ENCODE data around the gene AP1S3.

AP1S3 gene

GRCh38 chr2:223815186-223815883, 22.0 kb downstream of the AP1S3 start (continued):
- TF ChIP-seq ZNF394 (tag by site-specific recombination; IDR thresholded peaks at IDR 0.05; ENCODE audit: borderline replicate concordance) (peak; percentile 56; the same call in 1 of the 2 replicates), ZNF37A (tag by site-specific recombination; IDR thresholded peaks at IDR 0.05) (no peak), ZBTB7A (tag by site-specific recombination; IDR thresholded peaks at IDR 0.05; ENCODE audit: low read depth) (no peak), ZNF548 (tag by site-specific recombination; IDR thresholded peaks at IDR 0.05) (no peak), GFI1B (tag by site-specific recombination; IDR thresholded peaks at IDR 0.05) (peak; percentile 92), ZNF639 (tag by site-specific recombination; IDR thresholded peaks at IDR 0.05) (peak; percentile 92), TRIM28 (IDR thresholded peaks at IDR 0.05; ENCODE audit: borderline replicate concordance, low read length) (peak; percentile 91; the same call in 1 of the 2 replicates), PRDM1 (tag by site-specific recombination; IDR thresholded peaks at IDR 0.05) (peak; percentile 68; the same call in 1 of the 2 replicates), ZBTB21 (tag by site-specific recombination; IDR thresholded peaks at IDR 0.05) (peak; percentile 69), KLF7 (tag by site-specific recombination; IDR thresholded peaks at IDR 0.05; ENCODE audit: borderline replicate concordance) (peak; percentile 39; the same call in 1 of the 2 replicates), ZEB2 (tag by site-specific recombination; IDR thresholded peaks at IDR 0.05) (peak; percentile 97), HOXD13 (CRISPR knock-in tag; IDR thresholded peaks at IDR 0.05; ENCODE audit: borderline replicate concordance) (peak; percentile 98), SCRT1 (tag by site-specific recombination; IDR thresholded peaks at IDR 0.05; ENCODE audit: borderline replicate concordance) (0 out of 2 replicates have a peak, but pooled peaks have one; percentile 23), KLF9 (tag by site-specific recombination; IDR thresholded peaks at IDR 0.05; ENCODE audit: low read depth) (no peak), ZNF48 (tag by site-specific recombination; IDR thresholded peaks at IDR 0.05) (no peak), ZBTB8A (tag by site-specific recombination; IDR thresholded peaks at IDR 0.05) (peak; percentile 52), PRDM6 (tag by site-specific recombination; IDR thresholded peaks at IDR 0.05) (peak; percentile 99), FEZF1 (tag by site-specific recombination; IDR thresholded peaks at IDR 0.05) (peak; percentile 92), ZNF561 (tag by site-specific recombination; IDR thresholded peaks at IDR 0.05; ENCODE audit: borderline replicate concordance) (peak; percentile 93), ZNF629 (tag by site-specific recombination; IDR thresholded peaks at IDR 0.05) (peak; percentile 94), ZNF223 (tag by site-specific recombination; IDR thresholded peaks at IDR 0.05) (no peak), ZNF174 (tag by site-specific recombination; IDR thresholded peaks at IDR 0.05) (no peak)
- TF ChIP-seq, protein P1, sequence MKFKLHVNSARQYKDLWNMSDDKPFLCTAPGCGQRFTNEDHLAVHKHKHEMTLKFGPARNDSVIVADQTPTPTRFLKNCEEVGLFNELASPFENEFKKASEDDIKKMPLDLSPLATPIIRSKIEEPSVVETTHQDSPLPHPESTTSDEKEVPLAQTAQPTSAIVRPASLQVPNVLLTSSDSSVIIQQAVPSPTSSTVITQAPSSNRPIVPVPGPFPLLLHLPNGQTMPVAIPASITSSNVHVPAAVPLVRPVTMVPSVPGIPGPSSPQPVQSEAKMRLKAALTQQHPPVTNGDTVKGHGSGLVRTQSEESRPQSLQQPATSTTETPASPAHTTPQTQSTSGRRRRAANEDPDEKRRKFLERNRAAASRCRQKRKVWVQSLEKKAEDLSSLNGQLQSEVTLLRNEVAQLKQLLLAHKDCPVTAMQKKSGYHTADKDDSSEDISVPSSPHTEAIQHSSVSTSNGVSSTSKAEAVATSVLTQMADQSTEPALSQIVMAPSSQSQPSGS (tag by site-specific recombination; IDR thresholded peaks at IDR 0.05; ENCODE audit: low read depth) = peak; percentile 79
- TF ChIP-seq, protein P2, sequence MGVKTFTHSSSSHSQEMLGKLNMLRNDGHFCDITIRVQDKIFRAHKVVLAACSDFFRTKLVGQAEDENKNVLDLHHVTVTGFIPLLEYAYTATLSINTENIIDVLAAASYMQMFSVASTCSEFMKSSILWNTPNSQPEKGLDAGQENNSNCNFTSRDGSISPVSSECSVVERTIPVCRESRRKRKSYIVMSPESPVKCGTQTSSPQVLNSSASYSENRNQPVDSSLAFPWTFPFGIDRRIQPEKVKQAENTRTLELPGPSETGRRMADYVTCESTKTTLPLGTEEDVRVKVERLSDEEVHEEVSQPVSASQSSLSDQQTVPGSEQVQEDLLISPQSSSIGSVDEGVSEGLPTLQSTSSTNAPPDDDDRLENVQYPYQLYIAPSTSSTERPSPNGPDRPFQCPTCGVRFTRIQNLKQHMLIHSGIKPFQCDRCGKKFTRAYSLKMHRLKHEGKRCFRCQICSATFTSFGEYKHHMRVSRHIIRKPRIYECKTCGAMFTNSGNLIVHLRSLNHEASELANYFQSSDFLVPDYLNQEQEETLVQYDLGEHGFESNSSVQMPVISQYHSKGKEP (tag by site-specific recombination; IDR thresholded peaks at IDR 0.05) = peak; percentile 91
- TF ChIP-seq, protein P3, sequence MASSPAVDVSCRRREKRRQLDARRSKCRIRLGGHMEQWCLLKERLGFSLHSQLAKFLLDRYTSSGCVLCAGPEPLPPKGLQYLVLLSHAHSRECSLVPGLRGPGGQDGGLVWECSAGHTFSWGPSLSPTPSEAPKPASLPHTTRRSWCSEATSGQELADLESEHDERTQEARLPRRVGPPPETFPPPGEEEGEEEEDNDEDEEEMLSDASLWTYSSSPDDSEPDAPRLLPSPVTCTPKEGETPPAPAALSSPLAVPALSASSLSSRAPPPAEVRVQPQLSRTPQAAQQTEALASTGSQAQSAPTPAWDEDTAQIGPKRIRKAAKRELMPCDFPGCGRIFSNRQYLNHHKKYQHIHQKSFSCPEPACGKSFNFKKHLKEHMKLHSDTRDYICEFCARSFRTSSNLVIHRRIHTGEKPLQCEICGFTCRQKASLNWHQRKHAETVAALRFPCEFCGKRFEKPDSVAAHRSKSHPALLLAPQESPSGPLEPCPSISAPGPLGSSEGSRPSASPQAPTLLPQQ (tag by site-specific recombination; IDR thresholded peaks at IDR 0.05) = peak; percentile 56; the same call in 1 of the 2 replicates
- TF ChIP-seq, protein P4, sequence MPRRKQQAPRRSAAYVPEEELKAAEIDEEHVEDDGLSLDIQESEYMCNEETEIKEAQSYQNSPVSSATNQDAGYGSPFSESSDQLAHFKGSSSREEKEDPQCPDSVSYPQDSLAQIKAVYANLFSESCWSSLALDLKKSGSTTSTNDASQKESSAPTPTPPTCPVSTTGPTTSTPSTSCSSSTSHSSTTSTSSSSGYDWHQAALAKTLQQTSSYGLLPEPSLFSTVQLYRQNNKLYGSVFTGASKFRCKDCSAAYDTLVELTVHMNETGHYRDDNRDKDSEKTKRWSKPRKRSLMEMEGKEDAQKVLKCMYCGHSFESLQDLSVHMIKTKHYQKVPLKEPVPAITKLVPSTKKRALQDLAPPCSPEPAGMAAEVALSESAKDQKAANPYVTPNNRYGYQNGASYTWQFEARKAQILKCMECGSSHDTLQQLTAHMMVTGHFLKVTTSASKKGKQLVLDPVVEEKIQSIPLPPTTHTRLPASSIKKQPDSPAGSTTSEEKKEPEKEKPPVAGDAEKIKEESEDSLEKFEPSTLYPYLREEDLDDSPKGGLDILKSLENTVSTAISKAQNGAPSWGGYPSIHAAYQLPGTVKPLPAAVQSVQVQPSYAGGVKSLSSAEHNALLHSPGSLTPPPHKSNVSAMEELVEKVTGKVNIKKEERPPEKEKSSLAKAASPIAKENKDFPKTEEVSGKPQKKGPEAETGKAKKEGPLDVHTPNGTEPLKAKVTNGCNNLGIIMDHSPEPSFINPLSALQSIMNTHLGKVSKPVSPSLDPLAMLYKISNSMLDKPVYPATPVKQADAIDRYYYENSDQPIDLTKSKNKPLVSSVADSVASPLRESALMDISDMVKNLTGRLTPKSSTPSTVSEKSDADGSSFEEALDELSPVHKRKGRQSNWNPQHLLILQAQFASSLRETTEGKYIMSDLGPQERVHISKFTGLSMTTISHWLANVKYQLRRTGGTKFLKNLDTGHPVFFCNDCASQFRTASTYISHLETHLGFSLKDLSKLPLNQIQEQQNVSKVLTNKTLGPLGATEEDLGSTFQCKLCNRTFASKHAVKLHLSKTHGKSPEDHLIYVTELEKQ (tag by site-specific recombination; IDR thresholded peaks at IDR 0.05; ENCODE audit: borderline replicate concordance) = peak; percentile 98
- TF ChIP-seq, protein P5, sequence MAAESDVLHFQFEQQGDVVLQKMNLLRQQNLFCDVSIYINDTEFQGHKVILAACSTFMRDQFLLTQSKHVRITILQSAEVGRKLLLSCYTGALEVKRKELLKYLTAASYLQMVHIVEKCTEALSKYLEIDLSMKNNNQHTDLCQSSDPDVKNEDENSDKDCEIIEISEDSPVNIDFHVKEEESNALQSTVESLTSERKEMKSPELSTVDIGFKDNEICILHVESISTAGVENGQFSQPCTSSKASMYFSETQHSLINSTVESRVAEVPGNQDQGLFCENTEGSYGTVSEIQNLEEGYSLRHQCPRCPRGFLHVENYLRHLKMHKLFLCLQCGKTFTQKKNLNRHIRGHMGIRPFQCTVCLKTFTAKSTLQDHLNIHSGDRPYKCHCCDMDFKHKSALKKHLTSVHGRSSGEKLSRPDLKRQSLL (tag by site-specific recombination; IDR thresholded peaks at IDR 0.05) = no peak

Measured in HEK293 (cell line).